IMR-90 (cell line): ENCODE measurements around the gene ZNF195. TPM values are rescaled to one million over a fixed set of nuclear protein-coding genes. Genes with fewer than 3 reads are reported as not detected.
"Not testable (repeated sequence)": the region's sequence is repeated elsewhere in the genome, so short reads cannot be mapped to it uniquely, and the experiment has no call there.

ENCODE experiments used
- ATAC-seq: fragments of 200-7000 bp; cut with Tn5 transposase; 2 replicates; pipeline ENCODE4 v1.9.1; 2020; ENCODE audit warnings: low read depth, mild to moderate bottlenecking, moderate library complexity
- BruUV-seq: library from RNA; stranded (reverse); fragments of 400-500 nt; replicated peaks from 2 replicates; lab custom pipeline; 2021; lab: Mats Ljungman, UMichigan
- CTCF ChIA-PET: fragments of 300-600 bp; formaldehyde crosslinking; extraction: SDS; loops from one replicate; lab custom pipeline; 2021; ENCODE audit warnings: antibody characterized with exemption; lab: Yijun Ruan, JAX
- POLR2A ChIA-PET: fragments of 300-600 bp; sonication (Branson Sonifier 250); formaldehyde crosslinking; loops from one replicate; lab custom pipeline; 2022; ENCODE audit warnings: antibody characterized with exemption; ENCODE audit not compliant: unreplicated experiment; lab: Charles Lee
- DNase-seq: peaks from one replicate; pipeline ENCODE4 v3.0.0; 2013
- H2AFZ ChIP-seq: replicated peaks from 2 replicates; pipeline ENCODE3; 2013; ENCODE audit warnings: low read length, mild to moderate bottlenecking; ENCODE audit not compliant: poor library complexity
- H2AK5ac ChIP-seq: 2 replicates; pipeline ENCODE4 v1.6.1; 2013; ENCODE audit warnings: low read depth, low read length, inconsistent platforms
- H2AK9ac ChIP-seq: replicated peaks from 2 replicates; pipeline ENCODE3; 2013; ENCODE audit warnings: mild to moderate bottlenecking, low read depth, low read length, moderate library complexity; ENCODE audit not compliant: poor library complexity
- H2BK120ac ChIP-seq: 2 replicates; pipeline ENCODE4 v1.6.1; 2013; ENCODE audit warnings: low read depth, low read length, inconsistent platforms
- H2BK15ac ChIP-seq: 3 replicates; pipeline ENCODE4 v1.6.1; 2013; ENCODE audit warnings: low read depth, low read length, inconsistent platforms
- H2BK20ac ChIP-seq: 2 replicates; pipeline ENCODE4 v1.6.1; 2013; ENCODE audit warnings: low read depth, mild to moderate bottlenecking, inconsistent platforms, low read length, moderate library complexity
- H2BK5ac ChIP-seq: 2 replicates; pipeline ENCODE4 v1.6.1; 2013; ENCODE audit warnings: mild to moderate bottlenecking, low read depth, low read length, inconsistent platforms; ENCODE audit not compliant: poor library complexity, severe bottlenecking
- H3K14ac ChIP-seq: replicated peaks from 2 replicates; pipeline ENCODE4 v1.6.1; 2013; ENCODE audit warnings: low read depth, low read length, inconsistent platforms
- H3K18ac ChIP-seq: 2 replicates; pipeline ENCODE4 v1.6.1; 2013; ENCODE audit warnings: low read depth, low read length, control low read depth
- H3K23ac ChIP-seq: 2 replicates; pipeline ENCODE4 v1.6.1; 2013; ENCODE audit warnings: low read depth, low read length, inconsistent platforms
- H3K27ac ChIP-seq: 2 replicates; pipeline ENCODE4 v1.5.1; 2013; ENCODE audit warnings: mild to moderate bottlenecking, control low read depth, low read length; ENCODE audit not compliant: insufficient read depth
- H3K27me3 ChIP-seq: 2 replicates; pipeline ENCODE4 v1.6.1; 2013; ENCODE audit warnings: low read length; ENCODE audit not compliant: control insufficient read depth, insufficient read depth
- H3K36me3 ChIP-seq: 2 replicates; pipeline ENCODE4 v1.6.1; 2013; ENCODE audit warnings: low read length, mixed read lengths; ENCODE audit not compliant: control insufficient read depth, insufficient read depth
- H3K4ac ChIP-seq: 2 replicates; pipeline ENCODE4 v1.6.1; 2013; ENCODE audit warnings: low read depth, low read length, inconsistent platforms
- H3K4me1 ChIP-seq: 2 replicates; pipeline ENCODE4 v1.6.1; 2013; ENCODE audit warnings: low read length, mixed read lengths; ENCODE audit not compliant: control insufficient read depth, insufficient read depth
- H3K4me2 ChIP-seq: 2 replicates; pipeline ENCODE4 v1.6.1; 2013; ENCODE audit warnings: low read depth, mild to moderate bottlenecking, control low read depth, low read length, moderate library complexity
- H3K4me3 ChIP-seq: 2 replicates; pipeline ENCODE4 v1.5.1; 2013; ENCODE audit warnings: low read depth, mild to moderate bottlenecking, control low read depth, low read length, moderate library complexity; ENCODE audit not compliant: insufficient read depth
- H3K56ac ChIP-seq: 2 replicates; pipeline ENCODE4 v1.6.1; 2013; ENCODE audit warnings: low read length, inconsistent platforms; ENCODE audit not compliant: insufficient read depth; ENCODE audit errors: extremely low read depth
- H3K79me1 ChIP-seq, 2 experiments: 2 replicates each; pipeline ENCODE4 v1.6.1; 2013; ENCODE audit warnings: low read length in 2 of 2, inconsistent platforms in 1 of 2, low read depth in 1 of 2
- H3K9ac ChIP-seq: 2 replicates; pipeline ENCODE4 v1.6.1; 2013; ENCODE audit warnings: low read depth, low read length, control low read depth
- H3K9me1 ChIP-seq: 2 replicates; pipeline ENCODE4 v1.6.1; 2013; ENCODE audit warnings: low read length, inconsistent platforms; ENCODE audit not compliant: insufficient read depth
- H3K9me3 ChIP-seq: 2 replicates; pipeline ENCODE4 v1.6.1; 2013; ENCODE audit warnings: low read length; ENCODE audit not compliant: control insufficient read depth, insufficient read depth
- H4K20me1 ChIP-seq: 2 replicates; pipeline ENCODE4 v1.6.1; 2013; ENCODE audit warnings: low read length, inconsistent platforms; ENCODE audit not compliant: insufficient read depth
- H4K5ac ChIP-seq: 2 replicates; pipeline ENCODE4 v1.6.1; 2013; ENCODE audit warnings: mild to moderate bottlenecking, low read depth, low read length, control low read depth
- H4K8ac ChIP-seq, 2 experiments: 2 replicates each; pipeline ENCODE4 v1.6.1; 2013; ENCODE audit warnings: low read depth in 2 of 2, low read length in 2 of 2, control low read depth in 1 of 2, inconsistent platforms in 1 of 2
- H4K91ac ChIP-seq: 2 replicates; pipeline ENCODE4 v1.6.1; 2013; ENCODE audit warnings: low read depth, low read length, inconsistent platforms; ENCODE audit not compliant: insufficient read depth
- WGBS, 2 experiments: methylation state at CpG; one replicate each; pipeline versions ENCODE4 v1.1.5 to v1.1.7; 2013; ENCODE audit warnings: missing lambda C conversion rate in 2 of 2; ENCODE audit not compliant: insufficient read length in 1 of 2; ENCODE audit errors: extremely low coverage in 2 of 2; 5-methylcytosine and 5-hydroxymethylcytosine counted together
- dilution Hi-C: fragments of 300-500 bp; cut with HindIII; formaldehyde crosslinking; loops from one replicate; pipeline ENCODE4 v1.14.3; 2018; ENCODE audit warnings: low sequenced_read_pairs; ENCODE audit not compliant: unreplicated experiment
- in situ Hi-C: fragments of 300-500 bp; cut with MboI; formaldehyde crosslinking; loops from 3 replicates; pipeline ENCODE4 v1.14.3; 2019; ENCODE audit warnings: low sequenced_read_pairs, inconsistent platforms, mixed read lengths
- intact Hi-C: fragments of 100-400 bp; cut with micrococcal nuclease; formaldehyde crosslinking; loops from 2 replicates; pipeline ENCODE4 v1.10.0; 2022
- polyA plus RNA-seq, 3 experiments: library from polyadenylated mRNA; depleted of rRNA; stranded (reverse); fragments of >200 nt; gene quantifications; 2 replicates each; pipeline ENCODE4 v1.2.3, GENCODE V29; 2012; ENCODE audit warnings: low replicate concordance in 1 of 3
- total RNA-seq: library from RNA; depleted of rRNA; stranded (reverse); fragments of >200 nt; gene quantifications from 2 replicates; pipeline ENCODE4 v1.2.3, GENCODE V29; 2012

The ZNF195 gene
- total and polyA plus RNA-seq, 2 of the 4 experiments (the other 2 are of a cell fraction), result 10.2 to 24.4 TPM

GRCh38 chr11:3336420-3336819 is 42.5 kb downstream of the ZNF195 start:
- H3K18ac ChIP-seq, H3K9me3 ChIP-seq, H2BK5ac ChIP-seq, H3K23ac ChIP-seq, H3K4me2 ChIP-seq, H3K4ac ChIP-seq, POLR2A ChIA-PET, H2BK20ac ChIP-seq, H3K14ac ChIP-seq, H4K91ac ChIP-seq, dilution Hi-C loops, in situ Hi-C loops, H2BK15ac ChIP-seq, H3K4me1 ChIP-seq, H3K9me1 ChIP-seq, H3K36me3 ChIP-seq, intact Hi-C loops, H2BK120ac ChIP-seq, DNase-seq, H3K79me1 ChIP-seq, ATAC-seq, H3K9ac ChIP-seq, H3K27me3 ChIP-seq, H3K56ac ChIP-seq, H4K20me1 ChIP-seq, CTCF ChIA-PET, H2AK9ac ChIP-seq, H3K4me3 ChIP-seq, H4K8ac ChIP-seq, H3K27ac ChIP-seq, BruUV-seq, H2AK5ac ChIP-seq, H2AFZ ChIP-seq, H4K5ac ChIP-seq: not testable (repeated sequence)
- no CpG with 5 or more reads among the region's 10 CpGs for WGBS, 2 experiments

- DNase-seq, H3K36me3 ChIP-seq, H3K56ac ChIP-seq, in situ Hi-C loops, H3K79me1 ChIP-seq, H4K8ac ChIP-seq, H2AK9ac ChIP-seq, H3K14ac ChIP-seq, H3K9me1 ChIP-seq, ATAC-seq, H3K27me3 ChIP-seq, H4K5ac ChIP-seq, POLR2A ChIA-PET, H3K27ac ChIP-seq, H3K4me3 ChIP-seq, H3K23ac ChIP-seq, H3K4me1 ChIP-seq, H2AK5ac ChIP-seq, H4K20me1 ChIP-seq, H3K4me2 ChIP-seq, CTCF ChIA-PET, H3K4ac ChIP-seq, H2AFZ ChIP-seq, H3K9ac ChIP-seq, H2BK5ac ChIP-seq, H2BK120ac ChIP-seq, H3K18ac ChIP-seq, H4K91ac ChIP-seq, intact Hi-C loops, dilution Hi-C loops, H3K9me3 ChIP-seq, H2BK15ac ChIP-seq, BruUV-seq, H2BK20ac ChIP-seq: not testable (repeated sequence)
- WGBS, 2 experiments, result no CpG with 5 or more reads among the region's 8 CpGs
These were observed 45.8 kb downstream of the ZNF195 start for GRCh38 chr11:3333157-3333556.
